Progenitor cell of endocrine pancreas (in vitro differentiated cells): ENCODE measurements around the gene HNRNPA2B1. TPM values are rescaled to one million over a fixed set of nuclear protein-coding genes. Genes with fewer than 3 reads are reported as not detected.

Experiments used
- total RNA-seq: library from RNA; stranded (reverse); gene quantifications from 2 replicates; pipeline ENCODE4 v1.2.1, GENCODE V29; 2021

The HNRNPA2B1 gene
- total RNA-seq, 1 donor from 2014 or later: 984 TPM

Other genes with a start within 250 kb of the HNRNPA2B1 start
- 25.5 and 28.0 TPM in 2 replicates for gene NFE2L3, start 48.5 kb downstream of the HNRNPA2B1 start, total RNA-seq
- gene CBX3, start 999 bp upstream of the HNRNPA2B1 start, total RNA-seq: 221 and 222 TPM in 2 replicates
- 9.2 and 10.0 TPM in 2 replicates for gene SNX10, start 91.1 kb upstream of the HNRNPA2B1 start, total RNA-seq